Activated CD4-positive, alpha-beta T cell treated with anti-CD3 and anti-CD28 coated beads, Interleukin-2, amount 10 ng/mL, durations not matched to agents 7 days and 5 days (primary cell): ENCODE results near the gene CYTH1. TPM values are rescaled to one million over a fixed set of nuclear protein-coding genes. Genes with fewer than 3 reads are reported as not detected.

ENCODE experiments used
- CTCF ChIA-PET: fragments of 350-600 bp; sonication (Branson Sonifier 250); formaldehyde crosslinking; loops from one replicate; lab custom pipeline; 2021; ENCODE audit warnings: antibody characterized with exemption; lab: Charles Lee
- POLR2A ChIA-PET: fragments of 350-600 bp; sonication (Branson Sonifier 250); formaldehyde crosslinking; loops from one replicate; lab custom pipeline; 2021; ENCODE audit warnings: antibody characterized with exemption; lab: Charles Lee
- DNase-seq: peaks from one replicate; pipeline ENCODE4 v3.0.0-alpha.2; 2020
- H3K27ac Mint-ChIP-seq: one replicate; pipeline ENCODE4 v1.8.0; 2021; ENCODE audit warnings: mild to moderate bottlenecking, moderate library complexity, mixed read lengths
- H3K27me3 Mint-ChIP-seq: one replicate; pipeline ENCODE4 v1.8.0; 2021; ENCODE audit warnings: mixed read lengths
- H3K36me3 Mint-ChIP-seq: one replicate; pipeline ENCODE4 v1.8.0; 2021; ENCODE audit warnings: low read depth, mixed read lengths
- H3K4me1 Mint-ChIP-seq: one replicate; pipeline ENCODE4 v1.8.0; 2021; ENCODE audit warnings: mixed read lengths
- H3K4me3 Mint-ChIP-seq: one replicate; pipeline ENCODE4 v1.8.0; 2021; ENCODE audit warnings: mild to moderate bottlenecking, moderate library complexity, mixed read lengths
- H3K9me3 Mint-ChIP-seq: one replicate; pipeline ENCODE4 v1.8.0; 2021; ENCODE audit warnings: mixed read lengths
- total RNA-seq, 2 experiments: library from RNA; stranded (reverse); gene quantifications; one replicate each; pipeline ENCODE4 v1.2.3, GENCODE V29; 2021

CYTH1 gene
- total RNA-seq, 2 experiments from 2014 or later = 244 to 251 TPM

DNA sequence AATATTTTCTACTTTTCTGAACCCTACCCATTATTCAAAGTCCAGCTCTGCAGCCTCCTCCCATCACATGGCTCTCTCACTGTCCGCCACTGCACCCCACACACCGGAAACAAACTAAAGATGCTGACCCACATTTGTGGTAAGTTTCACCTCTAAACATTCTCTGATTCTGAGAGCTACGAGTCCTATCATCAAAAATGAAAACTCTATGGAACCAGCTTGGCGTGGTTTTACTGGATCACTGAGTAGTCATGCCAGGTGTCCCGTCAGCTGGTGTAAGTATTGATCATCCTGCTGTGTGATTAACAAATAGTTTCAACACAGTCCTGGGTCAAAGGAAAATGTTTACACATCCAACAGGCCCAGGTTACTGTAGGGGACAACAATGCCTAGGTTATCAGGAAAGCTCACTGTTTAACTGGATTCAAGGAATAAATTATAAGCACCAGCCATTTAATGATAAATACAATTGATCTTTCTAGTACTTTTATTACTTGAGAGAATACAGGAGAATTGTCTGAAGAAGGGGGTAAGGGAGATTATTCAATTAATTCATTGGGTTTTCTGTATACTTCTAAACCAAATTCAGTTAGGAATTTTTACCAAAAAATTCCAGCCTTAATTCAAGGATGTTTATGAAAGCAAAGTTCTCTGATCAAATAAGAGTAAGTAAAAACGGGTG is 33.9 kb downstream of the CYTH1 start:
- H3K4me1 Mint-ChIP-seq = peaks cover 95% of the 10 kb centered on the region
- DNase-seq = peak; percentile 65
- H3K27me3 Mint-ChIP-seq = no peaks in the 10 kb centered on the region
- H3K27ac Mint-ChIP-seq = peak overlapping the region; percentile 87
- H3K9me3 Mint-ChIP-seq = no peaks in the 10 kb centered on the region
- peak overlapping the region; percentile 69 for H3K4me3 Mint-ChIP-seq
- POLR2A ChIA-PET = interaction anchor here (0.6 to 1.0 kb wide), 3 partner anchors 25 to 39 kb away, joined by 3 to 4 read pairs (median 3); no protein-coding TSS in a partner anchor
- peaks cover 44% of the 10 kb centered on the region for H3K36me3 Mint-ChIP-seq
- CTCF ChIA-PET = interaction anchor here (0.7 to 1.6 kb wide), 10 partner anchors 8 to 32 kb away, joined by 3 to 5 read pairs (median 3); no protein-coding TSS in a partner anchor

DNA sequence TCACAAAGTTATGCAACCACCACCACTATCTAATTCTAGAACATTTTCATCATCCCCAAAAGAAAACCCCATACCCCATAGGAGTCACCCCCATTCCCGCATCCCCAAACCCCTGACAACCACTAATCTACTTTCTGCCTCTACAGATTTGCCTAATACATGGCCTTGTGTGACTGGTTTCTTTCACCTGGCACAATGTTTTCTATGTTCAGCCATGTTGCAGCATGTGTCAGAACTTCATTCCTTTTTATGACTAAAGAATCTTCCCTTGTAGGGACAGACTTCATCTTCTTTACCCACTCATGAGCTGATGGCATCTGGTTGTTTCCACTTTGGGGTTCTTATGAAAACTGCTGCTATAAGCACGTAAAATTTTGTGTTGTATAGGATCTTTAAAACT is 34.6 kb downstream of the CYTH1 start:
- Mint-ChIP-seq H3K9me3 (no peaks in the 10 kb centered on the region), H3K27me3 (no peaks in the 10 kb centered on the region), H3K36me3 (peaks cover 44% of the 10 kb centered on the region), H3K4me3 (peak overlapping the region; percentile 69), H3K4me1 (peaks cover 94% of the 10 kb centered on the region), H3K27ac (peak overlapping the region; percentile 87)
- ChIA-PET CTCF (interaction anchor here (0.7 to 1.4 kb wide), 8 partner anchors 10 to 31 kb away, joined by 3 to 5 read pairs (median 3); no protein-coding TSS in a partner anchor), POLR2A (interaction anchor here (0.9 kb wide), 1 partner anchor 39 kb away, joined by 3 read pairs; no protein-coding TSS in a partner anchor)
- DNase-seq = no peak

DNA sequence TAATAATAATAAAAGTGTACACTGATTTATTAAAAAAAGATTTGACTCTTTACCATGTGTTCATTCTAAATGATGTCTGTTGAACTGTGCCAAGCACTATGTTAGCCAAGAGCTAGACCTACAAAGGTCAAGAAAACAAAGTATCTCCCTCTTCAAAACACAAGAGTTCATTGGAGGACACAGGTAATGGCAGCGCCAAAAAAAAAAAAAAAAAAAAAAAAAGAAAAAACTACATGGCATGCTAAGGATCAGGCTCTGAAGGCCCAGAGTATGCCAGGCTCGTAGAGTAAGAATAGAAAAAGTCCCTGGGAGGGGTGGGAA is 35.2 kb downstream of the CYTH1 start:
- peak overlapping the region; percentile 87 for H3K27ac Mint-ChIP-seq
- DNase-seq = no peak
- no peaks in the 10 kb centered on the region for H3K9me3 Mint-ChIP-seq
- CTCF ChIA-PET = no interaction called here
- peaks cover 43% of the 10 kb centered on the region for H3K36me3 Mint-ChIP-seq
- peak overlapping the region; percentile 69 for H3K4me3 Mint-ChIP-seq
- POLR2A ChIA-PET = no interaction called here
- H3K27me3 Mint-ChIP-seq = no peaks in the 10 kb centered on the region
- peaks cover 94% of the 10 kb centered on the region for H3K4me1 Mint-ChIP-seq

DNA sequence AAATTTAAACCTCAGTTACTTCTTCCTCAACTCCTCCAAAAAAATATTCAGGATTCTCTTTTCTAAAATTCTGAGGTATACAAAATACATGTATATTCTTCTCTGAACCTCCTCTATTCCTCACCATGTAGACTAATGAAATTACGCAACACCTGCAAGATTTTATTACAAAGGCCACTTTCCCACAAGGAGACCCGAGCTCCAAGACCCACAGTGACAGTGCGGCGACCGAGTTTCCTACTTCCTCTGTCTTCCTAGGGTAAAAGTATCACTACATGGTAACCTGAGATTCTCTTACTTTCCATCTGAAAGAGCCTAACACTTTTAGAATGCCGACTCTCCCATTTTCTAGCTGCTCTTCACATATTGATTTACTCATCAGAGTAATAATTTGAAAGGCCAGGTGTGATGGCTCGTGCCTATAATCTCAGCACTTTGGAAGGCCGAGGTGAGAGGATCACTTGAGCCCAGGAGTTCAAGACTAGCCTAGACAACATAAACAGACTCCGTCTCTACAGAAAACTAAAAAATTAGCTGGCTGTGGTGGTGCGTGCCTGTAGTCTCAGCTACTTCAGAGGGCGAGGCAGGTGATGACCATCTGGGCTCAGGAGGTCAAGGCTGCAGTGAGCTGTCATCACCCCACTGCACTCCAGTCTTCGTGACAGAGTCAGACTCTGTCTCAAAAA is 35.7 kb downstream of the CYTH1 start:
- Mint-ChIP-seq H3K4me3 (no peak overlapping the region), H3K36me3 (peaks cover 44% of the 10 kb centered on the region), H3K4me1 (peaks cover 94% of the 10 kb centered on the region), H3K27ac (peak overlapping the region; percentile 64), H3K9me3 (no peaks in the 10 kb centered on the region), H3K27me3 (no peaks in the 10 kb centered on the region)
- ChIA-PET CTCF (interaction anchor here (1.0 kb wide), 1 partner anchor 12 kb away, joined by 3 read pairs; no protein-coding TSS in a partner anchor), POLR2A (no interaction called here)
- DNase-seq = no peak

DNA sequence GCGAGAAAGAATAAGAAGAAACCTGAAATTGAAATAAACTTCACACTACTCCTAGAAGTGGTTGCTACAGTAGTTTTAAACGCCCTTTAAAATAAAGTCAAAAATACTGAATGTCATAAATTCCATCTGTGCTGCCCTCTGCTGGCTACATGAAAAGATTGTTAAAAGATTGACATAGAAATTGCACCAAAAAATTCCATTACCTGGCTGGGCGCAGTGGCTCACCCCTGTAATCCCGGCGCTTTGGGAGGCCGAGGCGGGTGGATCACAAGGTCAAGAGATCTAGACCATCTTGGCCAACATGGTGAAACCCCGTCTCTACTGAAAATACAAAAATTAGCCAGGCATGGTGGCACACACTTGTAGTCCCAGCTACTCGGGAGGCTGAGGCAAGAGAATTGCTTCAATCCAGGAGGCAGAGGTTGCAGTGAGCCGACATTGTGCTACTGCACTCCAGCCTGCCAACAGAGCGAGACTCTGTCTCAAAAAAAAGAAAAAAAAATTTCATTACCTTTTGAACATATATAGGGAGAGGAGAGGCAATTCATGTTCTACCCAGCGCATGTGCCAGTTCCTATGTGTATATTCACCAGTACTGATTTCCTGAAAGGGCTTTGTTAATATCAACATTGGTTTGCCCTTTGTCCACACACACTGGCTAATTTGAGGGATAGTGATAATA is 36.5 kb downstream of the CYTH1 start:
- Mint-ChIP-seq H3K27me3 (no peaks in the 10 kb centered on the region), H3K4me1 (peaks cover 91% of the 10 kb centered on the region), H3K27ac (peak overlapping the region; percentile 50), H3K4me3 (peak overlapping the region; percentile 24), H3K36me3 (peaks cover 43% of the 10 kb centered on the region), H3K9me3 (no peaks in the 10 kb centered on the region)
- CTCF ChIA-PET = interaction anchor here (1.0 kb wide), 1 partner anchor 11 kb away, joined by 3 read pairs; no protein-coding TSS in a partner anchor
- peak; percentile 70 for DNase-seq
- POLR2A ChIA-PET = no interaction called here

DNA sequence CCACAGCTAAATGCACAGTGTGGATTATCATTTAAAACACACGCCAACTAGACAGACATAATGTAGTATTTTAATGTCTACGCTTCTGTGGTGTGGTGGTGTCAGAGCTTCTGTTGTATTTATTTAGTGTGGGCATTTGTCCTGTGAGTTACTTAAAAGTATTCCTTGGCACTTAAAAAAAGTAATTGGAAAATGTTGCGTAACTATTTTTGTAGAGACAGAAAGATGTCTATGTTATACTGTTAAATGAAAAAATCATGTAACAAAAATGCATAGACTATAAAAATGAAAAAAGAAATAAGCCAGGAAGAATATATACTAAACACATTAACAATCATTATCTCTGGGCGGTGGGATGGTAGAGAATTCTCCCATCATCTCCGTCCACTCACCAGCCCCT is 39.2 kb downstream of the CYTH1 start:
- H3K27ac Mint-ChIP-seq = no peak overlapping the region

DNA sequence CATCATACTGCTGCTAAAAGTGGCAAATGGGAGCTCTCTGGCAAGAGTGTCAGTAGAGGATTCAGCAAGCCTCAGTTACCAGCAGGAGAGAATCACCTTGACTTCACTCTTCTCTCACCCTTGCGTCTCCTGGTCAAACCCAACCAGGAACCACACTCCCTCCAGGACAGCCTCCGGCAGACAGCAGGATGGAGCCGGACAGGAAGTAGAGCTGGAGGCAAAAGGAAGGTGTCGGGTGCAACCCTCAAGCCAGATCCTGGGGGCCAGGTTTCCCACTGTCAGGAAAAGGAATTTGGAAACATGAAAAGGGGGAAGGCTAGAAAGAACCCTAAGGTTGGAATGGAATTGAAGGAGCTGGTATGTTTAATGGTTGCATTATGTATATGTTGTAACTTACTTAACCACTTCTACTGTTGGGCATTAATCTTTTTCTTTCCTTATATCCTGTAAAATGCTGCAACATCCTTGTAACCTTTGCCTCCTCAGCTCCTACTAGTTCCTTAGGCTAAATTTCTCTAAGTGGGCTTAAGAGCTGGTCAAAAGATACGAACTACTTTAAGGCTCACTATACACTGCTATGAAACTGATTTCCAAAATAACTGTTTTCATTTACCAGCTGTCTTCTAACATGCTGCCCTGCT is 40.3 kb downstream of the CYTH1 start:
- Mint-ChIP-seq H3K4me3 (peak overlapping the region; percentile 25), H3K36me3 (peaks cover 55% of the 10 kb centered on the region), H3K27ac (peak overlapping the region; percentile 70), H3K9me3 (no peaks in the 10 kb centered on the region), H3K27me3 (no peaks in the 10 kb centered on the region), H3K4me1 (peaks cover 95% of the 10 kb centered on the region)
- CTCF ChIA-PET = interaction anchor here (0.5 to 1.3 kb wide), 6 partner anchors 20 to 74 kb away, joined by 3 to 4 read pairs (median 3); no protein-coding TSS in a partner anchor
- no peak for DNase-seq
- POLR2A ChIA-PET = interaction anchor here (0.5 to 0.9 kb wide), 2 partner anchors 13 to 64 kb away, joined by 3 to 4 read pairs; no protein-coding TSS in a partner anchor

More for the DNA sequence above, 39.2 kb downstream of the CYTH1 start:
- Mint-ChIP-seq H3K9me3 (no peaks in the 10 kb centered on the region), H3K27me3 (no peaks in the 10 kb centered on the region), H3K36me3 (peaks cover 54% of the 10 kb centered on the region), H3K4me1 (peaks cover 94% of the 10 kb centered on the region), H3K4me3 (no peak overlapping the region)
- CTCF ChIA-PET = interaction anchor here (0.6 to 1.3 kb wide), 4 partner anchors 21 to 67 kb away, joined by 3 to 4 read pairs (median 3); no protein-coding TSS in a partner anchor
- POLR2A ChIA-PET = no interaction called here
- DNase-seq = no peak

DNA sequence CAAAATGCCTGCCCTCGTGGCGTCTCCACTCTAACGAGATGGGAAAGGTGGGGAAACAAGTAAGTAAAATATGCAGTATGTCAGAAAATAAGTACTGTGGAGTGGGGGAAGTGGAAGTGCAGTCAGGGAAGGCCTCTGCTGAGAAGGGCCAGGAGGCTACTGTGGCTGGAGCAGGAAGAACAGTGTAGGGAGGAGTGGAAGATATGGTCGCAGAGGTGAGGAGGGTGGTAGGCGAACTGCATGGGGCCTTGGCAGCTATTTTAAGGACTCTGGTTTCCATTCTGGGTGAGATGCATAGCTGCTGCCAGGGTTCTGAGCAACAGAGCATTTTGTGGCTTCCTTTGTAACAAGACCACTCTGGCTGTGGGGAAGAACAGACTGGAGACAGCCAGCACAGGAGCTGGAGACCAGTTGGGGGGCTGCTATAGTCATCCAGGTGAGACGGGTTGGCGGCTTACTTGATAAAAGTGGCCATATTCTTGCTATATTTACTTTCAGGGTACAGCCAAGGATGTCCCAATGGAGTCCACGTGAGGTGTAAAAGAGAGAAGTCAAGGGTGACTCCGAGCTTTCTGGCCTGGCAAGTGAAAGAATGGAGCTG is 42.6 kb downstream of the CYTH1 start:
- H3K36me3 Mint-ChIP-seq = peaks cover 59% of the 10 kb centered on the region
- H3K4me1 Mint-ChIP-seq = peaks cover 92% of the 10 kb centered on the region
- H3K27me3 Mint-ChIP-seq = no peaks in the 10 kb centered on the region
- no peak for DNase-seq
- no peaks in the 10 kb centered on the region for H3K9me3 Mint-ChIP-seq
- ChIA-PET POLR2A (no interaction called here), CTCF (interaction anchor here (0.6 to 1.3 kb wide), 5 partner anchors 9 to 378 kb away, joined by 3 to 5 read pairs (median 4); no protein-coding TSS in a partner anchor)
- peak overlapping the region; percentile 15 for H3K4me3 Mint-ChIP-seq
- H3K27ac Mint-ChIP-seq = peak overlapping the region; percentile 86

DNA sequence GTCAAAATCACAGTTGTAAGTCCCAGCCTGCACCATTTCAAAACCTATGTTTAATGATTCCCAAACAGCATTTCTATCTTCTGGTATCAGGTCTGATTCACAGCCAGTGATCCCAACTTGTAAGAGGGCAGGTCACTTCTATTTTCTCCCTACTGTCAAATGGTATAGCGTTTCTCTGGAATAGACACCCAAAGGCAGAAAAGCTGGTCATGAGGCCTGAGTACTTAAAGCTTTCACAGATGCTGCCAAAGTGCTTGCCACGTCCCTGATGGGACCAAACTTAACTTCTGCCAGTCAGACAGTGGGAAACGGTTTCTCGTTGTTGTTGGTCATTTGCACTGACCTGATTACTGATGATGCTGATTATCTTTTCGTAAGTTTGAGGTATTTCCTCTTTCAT is 43.4 kb downstream of the CYTH1 start:
- H3K27ac Mint-ChIP-seq = no peak overlapping the region
- H3K27me3 Mint-ChIP-seq = no peaks in the 10 kb centered on the region
- CTCF ChIA-PET = no interaction called here
- peaks cover 55% of the 10 kb centered on the region for H3K36me3 Mint-ChIP-seq
- no peaks in the 10 kb centered on the region for H3K9me3 Mint-ChIP-seq
- H3K4me1 Mint-ChIP-seq = peaks cover 90% of the 10 kb centered on the region
- no peak for DNase-seq
- POLR2A ChIA-PET = no interaction called here
- no peak overlapping the region for H3K4me3 Mint-ChIP-seq

DNA sequence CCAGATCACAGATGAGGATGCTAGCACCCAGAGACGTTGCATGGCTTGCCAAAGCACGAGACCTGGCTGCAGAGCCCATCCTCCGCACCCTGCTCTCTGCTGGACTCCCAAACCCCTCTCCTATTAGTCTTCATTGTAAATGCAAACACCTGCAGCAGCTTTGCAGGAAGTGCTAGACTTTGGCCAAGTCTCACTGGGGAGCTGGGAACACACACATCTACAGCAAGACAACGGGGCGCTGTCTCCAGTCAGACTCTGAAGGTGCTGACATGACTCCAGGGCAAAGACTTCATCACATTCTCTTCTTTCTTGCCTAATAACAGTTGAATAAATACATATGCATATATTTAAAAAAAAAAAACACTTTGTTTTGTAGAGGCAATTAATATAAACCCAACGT is 43.8 kb downstream of the CYTH1 start:
- no peak overlapping the region for H3K27ac Mint-ChIP-seq
- ChIA-PET CTCF (interaction anchor here (0.6 to 1.8 kb wide), 4 partner anchors 9 to 53 kb away, joined by 3 to 6 read pairs (median 3); no protein-coding TSS in a partner anchor), POLR2A (no interaction called here)
- DNase-seq = no peak
- no peak overlapping the region for H3K4me3 Mint-ChIP-seq
- H3K4me1 Mint-ChIP-seq = peaks cover 90% of the 10 kb centered on the region
- H3K36me3 Mint-ChIP-seq = peaks cover 55% of the 10 kb centered on the region
- no peaks in the 10 kb centered on the region for H3K9me3 Mint-ChIP-seq
- no peaks in the 10 kb centered on the region for H3K27me3 Mint-ChIP-seq

DNA sequence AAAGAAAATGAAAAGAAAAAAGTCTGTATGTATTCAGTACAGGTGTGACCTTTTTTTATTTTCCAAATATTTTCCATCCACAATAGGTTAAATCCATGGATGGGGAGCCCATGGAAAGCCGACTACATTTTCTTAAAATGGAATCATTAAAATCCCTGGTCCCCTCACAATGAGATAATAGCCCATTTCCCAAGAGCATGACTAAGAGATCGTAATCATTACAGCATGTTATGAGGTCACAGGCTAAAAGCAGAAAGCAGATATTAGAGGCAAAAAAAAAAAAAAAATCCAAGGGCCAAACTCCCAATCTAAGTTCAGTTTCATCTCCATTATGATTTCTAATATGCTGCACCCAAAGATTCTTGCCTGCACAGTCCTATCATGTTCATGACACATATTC is 44.7 kb downstream of the CYTH1 start:
- peaks cover 55% of the 10 kb centered on the region for H3K36me3 Mint-ChIP-seq
- H3K9me3 Mint-ChIP-seq = no peaks in the 10 kb centered on the region
- peak overlapping the region; percentile 89 for H3K27ac Mint-ChIP-seq
- DNase-seq = no peak
- ChIA-PET CTCF (interaction anchor here (1.1 to 2.8 kb wide), 5 partner anchors 12 to 105 kb away, joined by 3 to 10 read pairs (median 4); no protein-coding TSS in a partner anchor), POLR2A (no interaction called here)
- H3K27me3 Mint-ChIP-seq = no peaks in the 10 kb centered on the region
- peak overlapping the region; percentile 84 for H3K4me3 Mint-ChIP-seq
- H3K4me1 Mint-ChIP-seq = peaks cover 90% of the 10 kb centered on the region
